IPS-15b (cell line): ENCODE data around the gene ERGIC3.
A peak's percentile ranks its signal among the peaks of the same experiment; 100 is the strongest.
"Not testable (repeated sequence)": the region's sequence is repeated elsewhere in the genome, so short reads cannot be mapped to it uniquely, and the experiment has no call there.

Experiments used
- H3K27me3 ChIP-seq: one replicate; pipeline ENCODE4 v1.6.1; 2013; ENCODE audit warnings: low read length; ENCODE audit not compliant: control insufficient read depth, insufficient read depth
- H3K36me3 ChIP-seq: one replicate; pipeline ENCODE4 v1.6.1; 2013; ENCODE audit warnings: low read length; ENCODE audit not compliant: control insufficient read depth, insufficient read depth
- H3K4me1 ChIP-seq: one replicate; pipeline ENCODE4 v1.6.1; 2013; ENCODE audit warnings: mild to moderate bottlenecking, low read length; ENCODE audit not compliant: control insufficient read depth, insufficient read depth
- H3K4me3 ChIP-seq: one replicate; pipeline ENCODE4 v1.5.1; 2013; ENCODE audit warnings: low read depth, low read length
- H3K9ac ChIP-seq: one replicate; pipeline ENCODE4 v1.6.1; 2013; ENCODE audit warnings: low read depth, mild to moderate bottlenecking, low read length
- H3K9me3 ChIP-seq: one replicate; pipeline ENCODE4 v1.6.1; 2013; ENCODE audit warnings: mild to moderate bottlenecking, low read length; ENCODE audit not compliant: control insufficient read depth, insufficient read depth

Gene ERGIC3

GRCh38 chr20:35523298-35523888 lies 18.5 kb upstream of the ERGIC3 start:
- Histone ChIP-seq H3K9ac (no peak overlapping the region), H3K36me3 (no peaks in the 10 kb centered on the region), H3K27me3 (no peaks in the 10 kb centered on the region), H3K9me3 (peaks cover 5% of the 10 kb centered on the region), H3K4me1 (no peaks in the 10 kb centered on the region), H3K4me3 (no peak overlapping the region)

- no peak overlapping the region for H3K9ac ChIP-seq
- no peak overlapping the region for H3K4me3 ChIP-seq
- H3K36me3 ChIP-seq, result no peaks in the 10 kb centered on the region
- H3K27me3 ChIP-seq, result no peaks in the 10 kb centered on the region
- peaks cover 5% of the 10 kb centered on the region for H3K9me3 ChIP-seq
- H3K4me1 ChIP-seq, result no peaks in the 10 kb centered on the region
These were observed 16.2 kb upstream of the ERGIC3 start for GRCh38 chr20:35525639-35526038.

GRCh38 chr20:35527122-35527769 lies 14.6 kb upstream of the ERGIC3 start:
- H3K36me3 ChIP-seq, result no peaks in the 10 kb centered on the region
- no peaks in the 10 kb centered on the region for H3K4me1 ChIP-seq
- H3K27me3 ChIP-seq, result no peaks in the 10 kb centered on the region
- peaks cover 5% of the 10 kb centered on the region for H3K9me3 ChIP-seq
- H3K9ac ChIP-seq, result no peak overlapping the region
- H3K4me3 ChIP-seq, result no peak overlapping the region

- Histone ChIP-seq H3K9ac (no peak within 1 kb of the TSS), H3K36me3 (no peaks in the 10 kb centered on the region), H3K27me3 (no peaks in the 10 kb centered on the region), H3K4me1 (no peaks in the 10 kb centered on the region), H3K4me3 (no peak within 1 kb of the TSS), H3K9me3 (peaks cover 5% of the 10 kb centered on the region)
These were observed 12.3 kb upstream of the ERGIC3 start, which contains the start of gene C20orf173 for GRCh38 chr20:35529552-35529951. TSS of gene C20orf173 (minus strand) at chr20:35529652. CDS start at chr20:35529373, 279 bp downstream.

GRCh38 chr20:35539756-35540212 lies 2.1 kb upstream of the ERGIC3 start:
- Histone ChIP-seq H3K27me3 (no peaks in the 10 kb centered on the region), H3K9ac (no peak overlapping the region), H3K4me1 (peaks cover 6% of the 10 kb centered on the region), H3K9me3 (no peaks in the 10 kb centered on the region), H3K4me3 (peak overlapping the region; percentile 46), H3K36me3 (no peaks in the 10 kb centered on the region)

- Histone ChIP-seq H3K36me3 (no peaks in the 10 kb centered on the region), H3K9ac (peak overlapping the region; percentile 66), H3K27me3 (no peaks in the 10 kb centered on the region), H3K9me3 (no peaks in the 10 kb centered on the region), H3K4me3 (peak overlapping the region; percentile 48), H3K4me1 (peaks cover 6% of the 10 kb centered on the region)
These were observed 628 bp upstream of the ERGIC3 start for GRCh38 chr20:35541118-35541782.

GRCh38 chr20:35542990-35543389 lies 1.1 kb downstream of the ERGIC3 start:
- H3K9me3 ChIP-seq, result no peaks in the 10 kb centered on the region
- H3K4me1 ChIP-seq, result peaks cover 6% of the 10 kb centered on the region
- H3K9ac ChIP-seq, result no peak overlapping the region
- H3K36me3 ChIP-seq, result peaks cover 6% of the 10 kb centered on the region
- H3K27me3 ChIP-seq, result no peaks in the 10 kb centered on the region
- peak overlapping the region; percentile 91 for H3K4me3 ChIP-seq

- peaks cover 16% of the 10 kb centered on the region for H3K36me3 ChIP-seq
- peaks cover 6% of the 10 kb centered on the region for H3K4me1 ChIP-seq
- H3K9ac ChIP-seq, result no peak overlapping the region
These were observed 2.6 kb downstream of the ERGIC3 start for GRCh38 chr20:35544436-35544835.

GRCh38 chr20:35544941-35545340 lies 3.1 kb downstream of the ERGIC3 start:
- H3K4me1 ChIP-seq, H3K27me3 ChIP-seq, H3K4me3 ChIP-seq, H3K9ac ChIP-seq, H3K9me3 ChIP-seq: not testable (repeated sequence)
- peaks cover 16% of the 10 kb centered on the region for H3K36me3 ChIP-seq

More at GRCh38 chr20:35544436-35544835, 2.6 kb downstream of the ERGIC3 start:
- H3K9me3 ChIP-seq, result no peaks in the 10 kb centered on the region
- no peaks in the 10 kb centered on the region for H3K27me3 ChIP-seq
- H3K4me3 ChIP-seq, result no peak overlapping the region

- H3K27me3 ChIP-seq, result no peaks in the 10 kb centered on the region
- no peak overlapping the region for H3K4me3 ChIP-seq
- peaks cover 16% of the 10 kb centered on the region for H3K36me3 ChIP-seq
- H3K9me3 ChIP-seq, result no peaks in the 10 kb centered on the region
- no peak overlapping the region for H3K9ac ChIP-seq
- peaks cover 3% of the 10 kb centered on the region for H3K4me1 ChIP-seq
These were observed 4.2 kb downstream of the ERGIC3 start for GRCh38 chr20:35546127-35546526.

GRCh38 chr20:35547329-35547728 lies 5.5 kb downstream of the ERGIC3 start:
- H3K9me3 ChIP-seq, result no peaks in the 10 kb centered on the region
- peaks cover 16% of the 10 kb centered on the region for H3K36me3 ChIP-seq
- peaks cover 3% of the 10 kb centered on the region for H3K4me1 ChIP-seq
- H3K9ac ChIP-seq, result no peak overlapping the region
- no peaks in the 10 kb centered on the region for H3K27me3 ChIP-seq
- H3K4me3 ChIP-seq, result no peak overlapping the region

- Histone ChIP-seq H3K36me3 (peaks cover 30% of the 10 kb centered on the region), H3K4me3 (no peak overlapping the region), H3K27me3 (no peaks in the 10 kb centered on the region), H3K9ac (no peak overlapping the region), H3K4me1 (no peaks in the 10 kb centered on the region), H3K9me3 (no peaks in the 10 kb centered on the region)
These were observed 9.6 kb downstream of the ERGIC3 start for GRCh38 chr20:35551503-35551902.
